Lung (tissue), 12 donors: Measurements from ENCODE around the gene PMIS2. TPM values are rescaled to one million over a fixed set of nuclear protein-coding genes. Genes with fewer than 3 reads are reported as not detected.

Source experiments
- ATAC-seq: fragments of 200-7000 bp; cut with Tn5 transposase; one replicate; pipeline ENCODE4 v1.9.1; 2020; ENCODE audit warnings: moderate number of reproducible peaks; ENCODE audit not compliant: insufficient read depth, low FRiP score
- DNase-seq, 3 donors: peaks; one replicate each; pipeline ENCODE4 v3.0.0-alpha.2; 2013 to 2017
- H3K27ac ChIP-seq, 2 donors: one replicate each; pipeline ENCODE4 v1.5.1; 2013; ENCODE audit warnings: mild to moderate bottlenecking in 2 of 2, moderate library complexity in 2 of 2, control low read depth in 1 of 2, inconsistent platforms in 1 of 2, low read depth in 1 of 2, low read length in 1 of 2
- H3K27me3 ChIP-seq, 3 donors: one replicate each; pipeline ENCODE4 v1.5.1; 2013; ENCODE audit warnings: low read length in 2 of 3; ENCODE audit not compliant: control insufficient read depth in 3 of 3, insufficient read depth in 3 of 3
- H3K36me3 ChIP-seq, 4 donors: one replicate each; pipeline ENCODE4 v1.5.1; 2013; ENCODE audit warnings: low read length in 4 of 4, mild to moderate bottlenecking in 1 of 4, moderate library complexity in 1 of 4; ENCODE audit not compliant: control insufficient read depth in 4 of 4, insufficient read depth in 4 of 4
- H3K4me1 ChIP-seq, 5 donors: one replicate each; pipeline ENCODE4 v1.5.1; 2013; ENCODE audit warnings: low read length in 5 of 5, mild to moderate bottlenecking in 2 of 5, moderate library complexity in 1 of 5; ENCODE audit not compliant: control insufficient read depth in 5 of 5, insufficient read depth in 5 of 5
- H3K4me3 ChIP-seq: one replicate; pipeline ENCODE4 v1.5.1; 2013; ENCODE audit warnings: mild to moderate bottlenecking, control low read depth, moderate library complexity
- H3K9ac ChIP-seq, 2 donors: one replicate each; pipeline ENCODE4 v1.5.1; 2013; ENCODE audit warnings: low read length in 2 of 2, control low read depth in 1 of 2; ENCODE audit not compliant: insufficient read depth in 1 of 2
- H3K9me3 ChIP-seq, 4 donors: one replicate each; pipeline ENCODE4 v1.5.1; 2013; ENCODE audit warnings: low read length in 3 of 4, mild to moderate bottlenecking in 1 of 4, moderate library complexity in 1 of 4; ENCODE audit not compliant: control insufficient read depth in 4 of 4, insufficient read depth in 3 of 4
- CTCF ChIP-seq: IDR thresholded peaks from 2 replicates; pipeline ENCODE4 v1.5.1; 2012; ENCODE audit warnings: mild to moderate bottlenecking; ENCODE audit errors: control extremely low read depth, extremely low read depth
- WGBS, 2 donors: extraction: QIAGEN DNeasy Blood & Tissue Kit; methylation state at CpG; one replicate each; pipeline ENCODE4 v1.1.7; 2013; 5-methylcytosine and 5-hydroxymethylcytosine counted together
- polyA plus RNA-seq, 2 donors: library from polyadenylated mRNA; stranded (reverse); fragments of 200-250 nt; gene quantifications; one replicate each; pipeline ENCODE4 v1.2.1, GENCODE V29; 2013
- total RNA-seq, 2 donors: library from RNA; depleted of rRNA in 1 of 2; stranded (reverse); fragments of >200 nt in 1 of 2; gene quantifications; one replicate each; pipeline ENCODE4 v1.2.1, GENCODE V29; 2014 to 2021
- donor health status: control.
- donor health status: control.
- donor health status: Bipolar disorder and iron deficiency.
- donor health status: healthy.
- donor health status: DM: yes; HTN: yes; CAD: no.

The PMIS2 gene
- total and polyA plus RNA-seq, 4 donors, result not detected

DNA sequence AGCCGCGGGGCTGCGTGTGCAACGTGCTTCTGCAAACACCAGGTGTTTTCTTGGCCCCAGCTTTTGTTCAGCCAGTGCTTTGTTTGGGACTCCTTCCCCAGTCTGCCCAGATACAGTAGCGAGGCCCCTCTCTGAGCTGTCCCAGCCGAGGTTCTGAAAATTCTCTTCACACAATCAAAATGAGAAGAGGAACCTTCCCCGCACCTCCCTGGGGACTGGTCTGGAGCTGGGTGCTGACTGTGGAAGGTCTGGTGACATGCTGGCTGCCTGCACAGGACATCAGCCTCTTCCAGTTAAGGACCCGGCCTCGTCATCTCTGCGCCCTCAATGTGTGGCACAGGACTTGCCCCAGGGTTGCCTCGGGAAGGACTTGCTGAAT is 26.7 kb upstream of the PMIS2 start:
- Histone ChIP-seq H3K36me3 (no peaks in the 10 kb centered on the region), H3K4me1 (peaks cover 0 to 10% (median 0%) of the 10 kb centered on the region in 5 donors), H3K27ac (no peak overlapping the region), H3K9ac (no peak overlapping the region), H3K4me3 (no peak overlapping the region), H3K9me3 (no peaks in the 10 kb centered on the region), H3K27me3 (peaks cover 11 to 32% (median 12%) of the 10 kb centered on the region in 3 donors)
- TF ChIP-seq CTCF, result no peak
- DNase-seq (no peak), ATAC-seq (no peak)
- 58 to 66% methylated on average over 11 of the region's 11 CpGs for WGBS, 2 donors

GRCh38 chr19:35559781-35560180 is 26.2 kb upstream of the PMIS2 start:
- Histone ChIP-seq H3K27ac (no peak overlapping the region), H3K4me3 (no peak overlapping the region), H3K27me3 (peaks cover 11 to 32% (median 12%) of the 10 kb centered on the region in 3 donors), H3K9ac (no peak overlapping the region), H3K9me3 (no peaks in the 10 kb centered on the region), H3K36me3 (no peaks in the 10 kb centered on the region), H3K4me1 (peaks cover 0 to 10% (median 0%) of the 10 kb centered on the region in 5 donors)
- no peak for DNase-seq
- WGBS, 2 donors, result 88 to 90% methylated on average over 23 of the region's 23 CpGs
- no peak for ATAC-seq
- no peak for TF ChIP-seq CTCF

DNA sequence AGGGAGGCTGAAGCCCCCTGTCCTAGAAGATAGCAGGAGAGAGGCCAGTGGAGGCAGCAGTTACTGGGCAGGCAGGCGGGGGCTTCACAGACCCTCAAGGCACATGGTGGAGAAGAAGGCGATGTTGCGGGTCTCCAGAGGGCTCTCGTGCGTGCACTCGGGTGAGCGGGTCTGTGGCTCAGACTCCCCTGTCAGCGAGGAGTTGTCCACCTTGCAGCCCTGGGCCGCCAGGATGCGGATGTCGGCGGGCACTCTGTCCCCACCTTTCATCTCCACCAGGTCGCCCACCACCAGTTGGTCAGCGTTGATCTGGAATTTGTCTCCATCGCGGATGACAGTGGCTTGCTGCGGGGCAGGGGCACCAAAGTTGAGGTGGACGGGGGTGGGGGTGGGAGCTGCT is 25.7 kb upstream of the PMIS2 start:
- ATAC-seq, result no peak
- DNase-seq, result no peak

More for the DNA sequence above, 25.7 kb upstream of the PMIS2 start:
- no peak for TF ChIP-seq CTCF
- Histone ChIP-seq H3K4me3 (no peak overlapping the region), H3K9me3 (no peaks in the 10 kb centered on the region), H3K9ac (no peak overlapping the region), H3K36me3 (no peaks in the 10 kb centered on the region), H3K27me3 (peaks cover 11 to 32% (median 12%) of the 10 kb centered on the region in 3 donors), H3K27ac (no peak overlapping the region), H3K4me1 (peaks cover 0 to 10% (median 0%) of the 10 kb centered on the region in 5 donors)
- 87 to 90% methylated on average over 18 of the region's 18 CpGs for WGBS, 2 donors
